GM19324 (cell line): Measurements from ENCODE around the gene TMEM225B.
"Not testable (repeated sequence)": the region's sequence is repeated elsewhere in the genome, so short reads cannot be mapped to it uniquely, and the experiment has no call there.

Source experiments
- ATAC-seq: cut with Tn5 transposase; IDR thresholded peaks from one replicate; pipeline ENCODE4 v1.9.1; 2021; ENCODE audit warnings: mild to moderate bottlenecking, moderate library complexity; ENCODE audit not compliant: unreplicated experiment, low FRiP score

Gene TMEM225B

DNA sequence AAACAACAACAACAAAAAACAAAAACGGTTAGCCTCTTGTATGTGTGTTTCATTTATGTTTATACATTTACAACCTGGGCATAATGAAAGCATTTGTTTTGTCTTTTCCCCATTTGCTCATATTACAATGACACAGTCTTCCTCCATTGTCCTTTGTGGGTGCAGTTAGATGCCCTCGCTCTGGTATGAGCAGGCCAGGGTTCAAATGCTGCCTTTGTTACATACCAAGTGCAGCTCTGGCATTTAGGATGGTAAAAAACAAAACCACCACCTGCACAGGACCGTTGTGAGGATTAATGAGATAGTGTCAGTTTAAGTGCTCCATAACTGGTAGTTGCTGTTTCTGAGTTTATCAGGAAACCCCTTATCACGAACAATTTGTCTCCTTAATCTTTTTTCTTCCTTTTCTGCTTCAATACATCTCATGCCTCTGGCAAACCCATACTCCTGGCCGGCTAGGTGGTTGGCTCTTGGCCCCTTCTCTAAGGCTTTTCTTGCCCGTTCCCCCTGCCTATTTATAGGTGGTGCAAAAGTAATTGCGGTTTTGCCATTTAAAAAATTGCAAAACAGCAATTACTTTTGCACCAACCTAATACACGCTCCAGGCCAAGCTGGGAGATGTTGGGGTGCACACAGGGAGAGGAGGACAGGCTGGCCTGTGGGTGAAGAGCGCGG lies 18.6 kb upstream of the TMEM225B start:
- no peak for ATAC-seq

DNA sequence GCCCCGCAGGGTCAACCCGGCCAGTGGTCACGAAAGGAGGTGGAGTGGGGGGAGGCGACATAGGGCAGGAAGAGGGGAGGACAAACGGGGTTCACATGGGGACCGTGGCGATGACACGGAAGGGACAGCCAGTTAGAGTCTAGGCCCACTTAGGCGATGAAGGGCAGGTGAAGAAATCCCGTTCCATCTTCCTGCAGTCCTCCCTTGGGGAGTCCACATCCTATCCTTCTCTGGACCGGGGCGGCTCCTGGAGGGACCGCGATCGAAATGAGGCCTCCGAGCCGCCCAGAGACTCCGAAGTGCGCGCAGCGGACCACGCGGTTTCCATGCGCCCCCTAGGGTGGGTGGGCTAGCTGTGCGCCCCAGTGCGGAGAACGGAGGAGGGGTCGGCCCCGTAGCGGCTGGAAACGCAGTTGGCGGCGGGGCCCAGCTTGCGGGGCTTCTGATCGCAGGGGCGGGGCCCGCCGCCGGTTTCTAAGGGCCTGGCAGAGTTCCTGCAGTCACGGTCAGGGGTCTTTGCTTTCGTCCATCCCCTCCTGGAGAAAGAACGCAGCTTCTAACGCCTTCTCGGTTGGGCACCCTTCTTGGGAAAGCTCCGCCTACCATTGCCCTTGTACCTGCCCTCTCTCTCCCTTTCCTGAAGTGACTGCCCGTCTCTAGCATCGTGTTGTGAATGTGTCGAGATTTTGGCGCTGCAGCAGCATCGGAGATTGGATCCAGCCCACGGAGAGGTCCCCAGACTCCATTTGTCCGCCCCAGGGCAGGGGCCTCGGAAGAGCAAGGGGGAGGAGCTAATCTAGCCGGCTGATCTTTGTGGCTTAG lies 17.9 kb upstream of the TMEM225B start:
- ATAC-seq = no peak

DNA sequence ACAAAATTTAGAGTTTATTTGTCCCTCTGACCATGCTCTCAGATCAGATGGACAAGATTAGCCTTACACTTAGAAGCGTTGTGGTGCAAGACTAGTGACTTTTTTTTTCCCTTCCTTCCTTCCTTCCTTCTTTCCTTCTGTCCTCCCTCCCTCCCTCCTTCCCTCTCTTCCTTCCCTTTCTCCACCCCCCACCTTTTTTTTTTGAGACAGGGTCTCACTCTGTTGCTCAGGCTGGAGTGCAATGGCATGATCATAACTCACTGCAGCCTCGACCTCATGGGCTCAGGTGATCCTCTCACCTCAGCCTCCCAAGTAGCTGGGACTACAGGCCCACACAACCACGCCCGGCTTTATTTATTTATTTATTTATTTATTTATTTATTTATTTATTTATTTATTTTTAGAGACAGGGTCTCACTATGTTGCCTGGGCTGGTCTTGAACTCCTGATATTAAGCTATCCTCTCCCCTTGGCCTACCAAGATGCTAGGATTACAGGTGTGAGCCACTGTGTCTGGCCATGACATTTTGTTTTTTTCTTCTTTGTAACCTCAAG lies 17.2 kb upstream of the TMEM225B start:
- not testable (repeated sequence) for ATAC-seq

DNA sequence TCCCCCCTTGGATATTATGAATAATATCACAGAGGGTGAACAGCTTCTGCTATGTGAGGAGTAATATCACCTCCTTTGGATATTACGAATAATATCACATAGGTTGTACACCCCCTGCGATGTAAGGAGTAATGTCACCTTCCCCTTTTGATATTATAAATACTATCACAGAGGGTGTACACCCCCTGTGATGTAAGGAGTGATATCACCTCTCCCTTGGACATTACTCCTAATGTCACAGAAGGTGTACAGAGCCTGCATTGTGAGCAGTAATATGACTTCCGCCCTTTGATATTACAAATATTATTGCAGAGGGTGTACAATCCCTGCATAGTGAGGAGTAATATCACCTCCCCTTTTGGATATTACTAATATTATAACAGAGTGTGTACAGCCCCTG lies 9.2 kb upstream of the TMEM225B start:
- ATAC-seq = no peak

DNA sequence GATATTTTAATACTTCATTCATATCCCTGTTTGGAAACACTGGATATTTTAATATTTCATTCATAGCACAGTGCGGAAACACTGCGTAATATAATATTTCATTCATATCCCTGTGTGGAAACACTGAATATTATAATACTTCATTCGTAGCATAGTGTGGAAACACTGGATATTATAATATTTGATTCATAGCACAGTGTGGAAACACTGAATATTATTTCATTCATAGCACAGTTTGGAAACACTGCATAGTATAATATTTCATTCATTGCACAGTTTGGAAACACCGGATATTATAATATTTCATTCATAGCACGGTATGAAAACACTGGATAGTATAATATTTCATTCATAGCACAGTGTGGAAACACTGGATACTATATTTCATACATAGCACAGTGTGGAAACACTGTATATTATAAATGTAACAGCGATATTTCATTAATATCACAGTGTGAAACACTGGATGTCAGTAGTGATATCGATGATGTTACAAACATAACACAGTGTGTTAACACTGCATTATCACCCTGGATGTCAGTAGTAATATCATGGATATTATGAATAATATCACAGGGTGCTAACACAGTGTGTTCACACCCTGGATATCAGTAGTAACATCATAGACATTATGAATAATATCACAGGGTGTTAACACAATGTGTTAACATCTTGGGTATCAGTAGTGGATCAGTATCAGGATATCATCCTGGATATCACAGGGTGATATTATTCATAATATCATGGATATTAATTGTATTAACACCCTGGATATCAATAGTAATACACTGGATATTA lies 2.9 kb upstream of the TMEM225B start:
- ATAC-seq = no peak

DNA sequence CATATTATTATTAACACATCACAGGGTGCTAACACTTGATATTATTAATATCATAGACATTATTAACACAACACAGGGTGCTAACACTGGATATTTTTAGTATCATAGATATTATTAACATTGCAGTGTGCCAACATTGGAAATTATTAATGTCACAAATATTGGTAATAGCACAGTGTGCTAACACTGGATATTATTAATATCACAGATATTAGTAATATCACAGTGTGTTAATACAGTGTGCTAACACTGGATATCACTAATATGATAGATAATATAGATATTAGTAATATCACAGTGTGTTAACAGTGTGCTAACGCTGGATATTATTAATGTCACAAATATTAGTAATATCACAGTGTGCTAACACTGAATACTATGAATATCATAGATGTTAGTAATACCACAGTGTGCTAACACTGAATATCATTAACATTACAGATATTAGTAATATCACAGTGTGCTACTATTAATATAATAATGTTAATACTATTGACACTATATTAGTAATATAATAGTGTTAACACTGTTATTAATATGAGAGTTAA lies 1.6 kb upstream of the TMEM225B start:
- no peak for ATAC-seq

DNA sequence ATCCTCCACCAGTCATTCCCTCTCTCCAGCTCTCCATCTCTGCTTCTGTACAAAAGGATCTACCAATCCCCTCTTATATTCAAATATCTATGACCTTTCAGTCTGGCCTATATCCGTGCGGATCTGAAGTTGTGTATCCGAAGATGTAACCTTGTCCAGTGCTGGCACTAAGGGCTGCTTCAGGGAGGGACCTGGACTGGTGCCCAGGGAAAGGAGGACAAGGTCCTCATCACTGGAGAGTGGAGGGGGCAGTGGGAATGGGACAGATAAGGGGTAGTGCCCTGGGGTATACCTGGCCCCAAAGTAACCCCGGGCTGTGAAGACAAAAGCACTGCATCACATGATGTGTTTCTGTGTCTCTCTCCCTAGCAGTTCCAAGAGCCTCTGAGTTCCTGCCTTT lies 1.8 kb downstream of the TMEM225B start:
- no peak for ATAC-seq

DNA sequence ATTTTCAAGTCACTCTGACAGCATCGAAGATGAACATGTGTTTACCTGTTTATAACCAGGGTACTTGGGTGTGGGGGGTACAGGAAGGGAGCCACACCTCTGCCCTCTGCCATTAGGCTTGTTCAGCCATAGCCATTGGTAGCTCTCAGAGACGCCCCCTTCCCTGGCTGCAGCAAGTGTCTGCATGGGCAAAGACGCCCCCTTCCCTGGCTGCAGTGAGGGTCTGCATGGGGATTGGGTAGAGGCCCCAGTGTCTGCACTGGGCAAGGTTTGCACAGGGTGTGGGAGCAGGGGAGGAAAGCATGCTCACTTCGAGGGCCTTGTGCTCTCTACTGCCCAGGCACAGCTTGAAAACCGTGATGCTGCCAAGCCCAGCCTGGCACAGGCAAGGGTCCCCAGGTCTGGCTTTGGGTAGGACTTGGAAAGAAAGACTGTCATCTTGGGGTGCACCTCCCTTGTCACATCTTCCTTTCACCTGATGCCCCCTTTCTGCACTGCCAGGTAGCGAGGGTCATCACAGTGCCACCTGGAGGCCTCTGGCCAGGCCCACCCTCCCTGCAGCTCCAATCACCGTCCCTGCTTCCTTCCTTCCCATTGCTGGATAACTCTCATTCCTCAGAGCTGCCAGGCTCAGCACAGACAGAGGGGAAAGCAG lies 3.7 kb downstream of the TMEM225B start:
- no peak for ATAC-seq

DNA sequence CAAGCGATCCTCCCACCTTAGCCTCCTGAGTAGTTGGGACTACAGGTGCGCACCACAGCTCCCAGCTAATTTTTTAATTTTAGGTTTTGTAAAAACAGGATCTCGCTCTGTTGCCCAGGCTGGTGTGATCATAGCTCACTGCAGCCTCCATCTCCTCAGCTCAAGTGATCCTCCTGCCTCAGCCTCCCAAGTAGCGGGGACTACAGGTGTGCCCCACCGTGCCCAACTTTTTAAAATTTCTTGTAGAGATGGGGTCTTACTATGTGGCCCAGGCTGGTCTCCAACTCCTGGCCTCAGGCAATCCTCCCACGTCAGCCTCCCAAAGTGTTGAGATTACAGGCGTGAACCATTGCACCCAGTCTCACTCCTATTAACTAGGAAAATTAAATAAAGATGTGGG lies 7.5 kb downstream of the TMEM225B start:
- ATAC-seq = no peak

DNA sequence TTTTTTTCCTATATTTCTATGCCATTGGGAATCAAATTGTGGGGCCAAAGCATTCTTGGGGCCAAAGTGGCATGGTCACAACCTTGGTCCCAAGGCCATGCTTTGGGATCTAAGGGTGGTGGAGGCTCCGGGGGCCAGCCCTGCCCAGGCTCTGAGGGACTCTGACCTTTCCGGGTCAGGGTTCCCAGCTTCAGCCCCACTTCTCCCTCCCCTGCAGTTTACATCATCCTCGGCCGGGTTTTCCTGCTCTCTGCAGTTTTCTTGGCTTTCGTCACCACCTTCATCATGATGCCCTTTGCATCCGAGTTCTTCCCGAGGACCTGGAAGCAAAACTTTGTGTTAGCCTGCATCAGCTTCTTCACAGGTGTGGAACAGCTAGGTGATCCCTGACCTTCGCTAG lies 8.5 kb downstream of the TMEM225B start:
- no peak for ATAC-seq

DNA sequence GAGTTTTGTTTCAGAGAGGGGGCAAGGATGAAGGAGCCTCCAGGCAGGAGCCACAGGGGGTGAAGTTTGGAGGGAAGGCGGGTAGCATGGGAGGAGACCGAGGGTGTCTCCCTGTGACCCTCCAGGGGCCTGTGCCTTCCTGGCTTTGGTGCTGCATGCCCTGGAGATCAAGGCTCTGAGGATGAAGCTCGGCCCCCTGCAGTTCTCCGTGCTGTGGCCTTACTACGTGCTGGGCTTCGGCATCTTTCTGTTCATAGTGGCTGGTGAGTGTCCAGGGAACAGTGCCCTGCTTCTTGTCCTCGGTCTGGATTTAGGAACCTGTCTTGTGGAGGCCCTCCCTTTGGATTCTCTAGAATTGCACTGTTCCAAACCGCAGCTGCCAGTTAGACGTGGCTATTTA lies 9.5 kb downstream of the TMEM225B start:
- ATAC-seq = no peak

DNA sequence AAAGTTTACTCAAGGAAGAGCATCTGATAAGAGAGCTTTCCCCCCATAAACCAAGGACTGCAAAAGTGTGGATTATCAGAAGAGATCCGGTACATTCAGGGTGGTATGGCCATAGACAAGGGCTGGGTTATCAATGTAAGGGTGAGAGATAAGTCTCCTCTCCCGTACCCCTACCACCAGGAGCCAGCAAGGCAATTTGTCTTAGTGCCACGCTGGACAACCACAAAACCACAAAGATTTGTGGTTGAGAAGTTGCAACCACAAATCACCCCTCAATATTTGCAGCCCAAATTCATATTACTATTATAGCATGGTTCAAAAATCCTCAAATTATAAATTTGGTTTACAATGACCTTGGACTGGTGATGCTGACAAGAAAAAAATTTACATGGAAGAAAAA lies 16.4 kb downstream of the TMEM225B start:
- ATAC-seq = no peak

DNA sequence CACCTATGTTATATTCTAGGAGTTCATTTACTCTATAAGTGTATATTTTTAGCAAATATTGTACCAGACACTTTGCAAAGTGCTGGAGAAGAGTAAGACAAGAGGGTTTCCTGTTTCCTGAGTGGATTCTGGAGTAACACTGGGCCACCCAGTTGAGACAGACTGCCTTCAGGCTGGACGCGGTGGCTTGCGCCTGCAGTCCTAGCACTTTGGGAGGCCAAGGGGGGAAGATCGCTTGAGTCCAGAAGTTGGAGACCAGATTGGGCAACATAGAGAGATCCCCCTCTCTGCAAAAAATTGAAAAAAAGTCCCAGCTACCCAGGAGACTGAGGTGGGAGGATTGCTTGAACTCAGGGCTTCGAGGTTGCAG lies 17.9 kb downstream of the TMEM225B start:
- ATAC-seq = no peak

DNA sequence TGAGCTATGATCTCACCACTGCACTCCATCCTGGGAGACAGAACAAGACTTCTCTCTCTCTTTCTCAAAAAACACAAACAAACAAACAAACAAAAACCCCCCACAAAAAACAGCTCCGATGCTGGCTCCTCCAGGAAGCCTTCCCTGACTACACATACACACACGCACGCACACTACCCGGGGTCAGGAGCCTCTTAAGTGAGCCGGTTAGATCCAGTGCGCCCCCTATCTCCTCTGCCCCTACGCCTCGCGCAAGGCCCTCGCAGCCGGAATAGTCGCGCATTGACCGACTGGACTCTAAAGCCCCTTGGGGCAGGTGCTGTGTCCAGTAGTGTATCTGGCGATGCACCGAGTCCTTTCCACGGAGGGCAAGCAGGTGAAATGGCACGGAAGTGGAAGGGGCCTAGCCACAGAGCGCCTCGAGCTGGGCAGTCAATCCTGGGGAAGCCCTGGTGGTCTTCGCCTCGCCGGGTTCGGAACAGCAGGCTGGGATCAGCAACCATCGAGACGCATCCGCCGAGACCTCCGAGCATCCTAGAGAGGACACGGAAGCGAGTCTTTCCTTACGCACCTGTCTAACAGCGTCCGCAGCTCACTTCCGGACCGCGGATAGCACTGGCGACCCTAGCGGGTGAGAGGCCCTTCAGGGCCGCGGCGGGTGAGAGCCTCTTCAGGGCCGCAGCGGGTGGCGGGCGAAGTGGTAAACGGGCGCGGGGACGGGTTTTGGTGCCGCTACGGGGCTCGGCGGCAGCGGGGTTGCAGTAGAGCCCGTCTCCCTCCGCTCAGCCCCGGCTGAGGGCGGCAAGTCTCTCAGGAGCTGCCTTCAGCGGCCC lies 18.5 kb downstream of the TMEM225B start, which contains the start of gene ZSCAN25:
Gene ZSCAN25, plus strand, starts transcription at position 588 of the 833 bp plus-strand sequence. CDS start 2,661 bp downstream, outside the sequence.
- peak; percentile 97 for ATAC-seq

DNA sequence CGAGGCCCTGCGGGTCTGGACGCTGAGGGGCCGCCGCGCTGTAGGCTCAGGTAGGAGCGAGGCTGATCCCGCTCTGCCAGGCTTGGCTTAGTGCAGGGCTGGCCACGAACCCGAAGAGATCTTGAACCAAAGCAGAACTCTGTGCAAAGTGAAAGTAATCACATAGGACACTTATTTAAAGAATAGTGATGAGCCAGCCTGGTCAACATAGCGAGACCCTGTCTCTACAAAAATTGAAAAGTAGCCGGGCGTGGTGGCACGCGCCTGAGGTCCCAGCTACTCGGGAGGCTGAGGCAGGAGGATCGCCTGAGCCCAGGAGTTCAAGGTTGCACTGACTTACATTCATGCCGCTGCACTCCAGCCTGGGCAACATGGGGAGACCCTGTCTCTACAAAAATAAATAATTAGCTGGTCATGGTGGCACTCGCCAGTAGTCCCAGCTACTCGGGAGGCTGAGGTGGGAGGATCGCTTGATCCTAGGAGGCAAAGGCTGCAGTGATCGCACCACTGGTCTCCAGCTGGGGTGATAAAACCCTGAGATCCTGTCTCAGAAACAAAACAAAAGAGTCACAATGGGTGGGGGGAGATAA lies 19.2 kb downstream of the TMEM225B start:
- ATAC-seq = no peak

DNA sequence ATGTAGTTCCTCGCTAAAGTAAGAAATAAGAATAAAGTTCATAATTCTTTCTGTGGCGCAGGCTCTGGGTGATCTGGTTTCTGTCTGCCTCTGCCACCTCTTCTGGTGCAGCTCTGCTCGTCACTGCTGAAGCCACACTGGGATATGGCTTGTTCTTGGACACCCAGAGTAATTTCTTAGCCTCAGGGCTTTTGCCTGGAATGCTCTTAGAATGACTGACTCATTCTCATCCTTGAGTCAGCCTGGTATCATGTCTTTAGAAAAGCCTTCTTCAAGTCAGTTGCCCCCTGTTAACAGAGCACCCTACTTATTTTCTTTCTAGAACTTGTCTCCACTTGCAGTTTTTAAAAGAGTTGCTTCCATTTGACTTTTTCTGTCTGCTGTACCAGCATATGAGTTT lies 20.7 kb downstream of the TMEM225B start:
- ATAC-seq = no peak

DNA sequence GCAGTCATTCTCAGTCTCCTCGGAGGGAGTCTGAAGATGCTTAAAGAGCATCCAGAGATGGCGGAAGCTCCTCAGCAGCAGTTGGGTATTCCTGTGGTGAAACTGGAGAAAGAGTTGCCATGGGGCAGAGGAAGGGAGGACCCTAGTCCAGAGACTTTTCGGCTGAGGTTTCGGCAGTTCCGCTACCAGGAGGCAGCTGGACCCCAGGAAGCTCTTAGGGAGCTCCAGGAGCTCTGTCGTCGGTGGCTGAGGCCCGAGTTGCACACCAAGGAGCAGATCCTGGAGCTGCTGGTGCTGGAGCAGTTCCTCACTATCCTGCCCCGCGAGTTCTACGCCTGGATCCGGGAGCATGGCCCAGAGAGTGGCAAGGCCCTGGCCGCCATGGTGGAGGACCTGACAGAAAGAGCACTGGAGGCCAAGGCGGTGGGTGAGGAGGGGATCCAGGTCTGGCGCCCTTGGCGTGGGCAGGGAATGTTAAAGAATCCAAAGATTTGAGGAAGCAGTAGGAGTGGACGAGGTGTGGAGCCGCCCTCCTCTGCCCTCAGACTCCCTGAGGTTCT lies 21.6 kb downstream of the TMEM225B start:
- no peak for ATAC-seq

DNA sequence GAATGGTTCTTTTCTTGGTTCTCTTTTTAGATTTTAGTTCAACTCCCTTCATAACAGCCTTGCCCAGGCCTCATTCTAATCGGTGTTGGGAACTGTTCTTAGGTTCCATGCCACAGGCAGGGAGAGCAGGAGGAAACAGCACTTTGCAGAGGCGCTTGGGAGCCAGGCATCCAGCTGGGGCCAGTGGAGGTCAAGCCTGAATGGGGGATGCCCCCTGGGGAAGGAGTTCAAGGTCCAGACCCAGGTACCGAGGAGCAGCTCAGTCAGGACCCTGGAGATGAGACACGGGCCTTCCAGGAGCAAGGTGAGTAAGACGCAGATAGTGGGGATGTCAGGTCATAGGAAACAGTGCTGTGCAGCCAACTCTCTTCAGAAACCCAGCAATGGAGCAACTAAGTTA lies 23.2 kb downstream of the TMEM225B start:
- ATAC-seq = no peak

DNA sequence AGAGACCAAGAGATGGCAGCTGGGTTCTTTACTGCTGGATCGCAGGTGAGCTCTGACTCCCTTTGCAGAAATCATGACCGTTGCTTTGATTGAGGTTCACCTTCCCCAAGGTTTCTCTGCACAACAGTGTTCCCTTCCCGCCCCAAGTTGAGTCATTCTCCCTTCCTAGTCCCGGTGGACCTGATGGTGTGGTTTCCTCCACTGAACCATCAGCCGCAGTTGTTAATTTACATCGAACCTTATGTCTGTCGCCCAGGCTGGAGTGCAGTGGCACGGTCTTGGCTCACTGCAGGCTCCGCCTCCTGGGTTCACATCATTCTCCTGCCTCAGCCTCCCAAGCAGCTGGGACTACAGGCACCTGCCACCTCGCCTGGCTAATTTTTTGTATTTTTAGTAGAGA lies 24.5 kb downstream of the TMEM225B start:
- ATAC-seq = no peak
